GM19372 (cell line): ENCODE data around the gene CCDC24.

Source experiments
- ATAC-seq: cut with Tn5 transposase; IDR thresholded peaks from one replicate; pipeline ENCODE4 v1.9.1; 2021; ENCODE audit warnings: mild to moderate bottlenecking, low read depth, moderate library complexity; ENCODE audit not compliant: unreplicated experiment

Gene CCDC24

DNA sequence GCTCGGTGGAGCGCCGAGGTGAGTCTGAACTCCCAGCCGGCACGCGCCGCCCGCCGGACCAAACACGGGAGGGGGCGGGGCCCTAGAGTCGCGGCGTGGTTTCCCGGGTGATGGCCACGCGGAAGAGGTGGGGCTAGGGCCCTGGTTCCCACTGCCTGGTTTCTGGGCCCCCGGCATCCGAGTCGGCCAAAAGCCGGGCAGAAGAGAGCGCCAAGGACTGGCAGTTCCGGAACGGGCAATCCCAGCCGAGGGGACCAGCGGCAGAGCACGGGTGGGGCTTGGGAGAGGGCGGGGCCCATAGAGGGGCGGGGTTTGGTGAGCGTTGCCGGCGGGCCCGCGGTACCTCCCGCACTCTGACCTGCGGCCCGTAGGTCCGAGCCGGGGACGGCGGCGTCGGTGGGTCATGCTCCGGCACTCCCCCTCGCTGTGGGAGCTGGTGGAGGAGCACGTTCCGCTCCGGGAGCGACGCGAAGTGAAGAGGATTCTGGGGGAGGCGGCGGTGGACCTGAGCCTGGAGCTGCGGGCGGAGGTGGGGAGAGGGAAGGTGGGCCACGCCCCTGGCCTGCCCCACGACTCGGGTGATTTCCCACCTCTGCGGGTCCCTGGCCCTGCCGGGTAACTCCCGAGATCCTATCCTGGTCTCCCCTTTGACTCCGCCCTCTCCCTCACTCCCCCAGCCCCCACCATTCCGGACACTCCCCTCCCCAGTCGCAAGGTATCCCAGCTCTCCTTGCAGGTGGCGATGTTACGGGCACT is at the start of gene CCDC24:
Gene CCDC24, plus strand, starts transcription at position 124 of the 756 bp plus-strand sequence. Its CDS starts 280 bp downstream, at position 404.
- ATAC-seq, result peak; percentile 77

DNA sequence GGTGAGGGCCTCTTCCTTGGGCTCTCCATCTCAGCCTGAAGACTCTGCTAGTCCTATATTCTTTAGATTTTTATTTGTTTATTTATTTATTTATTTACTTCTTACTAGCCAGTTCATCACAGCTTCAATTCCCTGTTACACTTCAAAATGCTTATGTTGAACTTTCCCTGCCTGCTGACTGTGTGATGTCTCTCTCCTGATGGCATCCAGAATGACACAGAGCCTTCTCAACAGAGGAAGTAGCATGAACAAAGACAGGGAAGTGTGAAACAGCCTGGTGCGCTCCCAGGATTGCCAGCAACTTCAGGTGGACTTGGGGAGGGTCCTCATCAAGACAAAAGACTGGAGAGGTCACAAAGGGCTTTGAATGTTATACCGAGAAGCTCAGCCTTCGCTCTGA is 49.0 kb upstream of the CCDC24 start:
- ATAC-seq, result no peak

DNA sequence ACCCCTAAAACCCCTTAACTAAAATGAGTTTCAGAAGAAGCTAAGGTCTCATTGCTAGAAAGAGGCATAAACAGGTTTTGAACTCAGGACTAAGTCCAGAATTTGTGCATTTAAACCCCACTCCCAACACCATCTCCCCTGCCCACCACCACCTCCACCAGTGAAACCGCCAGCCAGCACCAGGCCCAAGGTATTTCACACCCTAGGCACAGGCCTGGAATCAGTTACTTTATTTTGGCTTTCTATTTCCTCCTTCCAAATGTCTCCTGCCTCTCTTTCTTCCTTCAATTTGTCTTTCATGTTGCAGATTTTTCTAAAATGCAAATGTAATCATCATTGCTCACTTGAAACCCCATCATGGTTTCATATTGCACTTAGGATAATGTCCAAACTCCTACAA is 46.5 kb upstream of the CCDC24 start:
- no peak for ATAC-seq

DNA sequence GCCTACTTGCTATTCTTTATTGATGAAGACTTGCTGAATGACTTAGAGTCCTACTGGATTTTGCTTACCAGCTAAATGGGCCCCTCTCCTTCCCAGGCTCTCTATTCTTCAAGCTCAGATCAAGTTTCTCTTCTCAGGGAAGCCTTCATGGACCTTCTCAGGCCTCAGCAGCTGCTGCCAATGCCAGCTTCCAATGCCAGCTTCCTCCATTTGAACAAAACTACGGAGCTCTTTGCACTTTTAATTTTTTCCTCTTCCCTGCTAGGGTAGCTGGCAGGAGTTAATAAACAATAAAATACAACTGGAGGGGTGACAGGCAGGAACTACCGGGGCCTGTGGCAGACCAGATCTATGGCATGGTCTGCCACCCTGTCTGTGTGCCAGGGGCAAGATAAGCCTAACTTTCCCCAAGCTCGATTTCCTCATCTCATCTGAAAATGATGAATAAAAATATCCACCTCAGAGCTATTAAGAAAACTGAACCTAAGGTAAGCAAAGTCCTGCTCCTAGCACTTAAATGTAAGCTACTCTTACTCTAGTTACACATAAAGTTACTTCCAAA is 45.6 kb upstream of the CCDC24 start:
- no peak for ATAC-seq

DNA sequence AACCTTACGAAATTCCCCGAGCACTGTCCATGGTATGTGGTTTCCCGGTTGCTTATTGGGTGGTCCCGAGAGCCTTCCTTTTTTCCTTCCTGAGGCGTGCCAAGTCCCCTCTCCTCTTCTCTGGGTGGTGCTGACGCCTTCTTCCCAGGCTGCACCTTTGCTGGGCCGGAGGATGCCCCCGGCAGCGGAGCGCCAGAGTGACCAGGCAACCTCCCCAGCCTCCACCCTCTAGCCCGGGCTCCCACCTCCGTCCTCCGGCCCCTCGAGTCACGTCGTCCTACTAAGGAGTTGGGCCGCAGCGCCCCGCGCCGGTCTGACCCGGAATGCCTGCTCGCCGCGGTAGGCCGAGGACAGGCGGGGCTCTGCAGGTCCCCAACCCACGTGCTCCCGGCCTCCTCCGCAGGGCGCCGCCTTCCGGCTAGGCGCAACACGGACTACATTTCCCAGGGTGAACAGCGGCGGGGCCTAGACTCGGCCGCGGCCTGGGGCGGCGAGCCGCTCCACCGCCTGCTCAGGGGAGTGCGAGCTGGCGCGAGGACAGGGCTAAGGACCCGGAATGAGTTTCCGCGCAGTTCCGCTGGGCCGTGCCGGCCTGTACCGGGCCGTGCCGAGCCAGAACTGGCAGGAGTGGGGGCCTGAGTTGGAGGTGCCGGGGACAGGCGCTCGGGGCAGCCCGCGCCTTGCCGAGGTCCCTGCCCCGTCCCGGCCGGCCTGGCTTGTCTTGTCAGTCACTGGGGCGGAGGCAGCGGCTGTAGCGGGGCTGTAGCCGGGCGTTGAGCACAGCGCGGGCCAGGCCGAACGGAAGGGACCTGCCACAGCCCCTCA is 45.0 kb upstream of the CCDC24 start, which contains the start of gene IPO13:
Gene IPO13, plus strand, starts transcription at position 715 of the 825 bp plus-strand sequence. CDS start 651 bp downstream, outside the sequence.
- peak; percentile 93 for ATAC-seq

DNA sequence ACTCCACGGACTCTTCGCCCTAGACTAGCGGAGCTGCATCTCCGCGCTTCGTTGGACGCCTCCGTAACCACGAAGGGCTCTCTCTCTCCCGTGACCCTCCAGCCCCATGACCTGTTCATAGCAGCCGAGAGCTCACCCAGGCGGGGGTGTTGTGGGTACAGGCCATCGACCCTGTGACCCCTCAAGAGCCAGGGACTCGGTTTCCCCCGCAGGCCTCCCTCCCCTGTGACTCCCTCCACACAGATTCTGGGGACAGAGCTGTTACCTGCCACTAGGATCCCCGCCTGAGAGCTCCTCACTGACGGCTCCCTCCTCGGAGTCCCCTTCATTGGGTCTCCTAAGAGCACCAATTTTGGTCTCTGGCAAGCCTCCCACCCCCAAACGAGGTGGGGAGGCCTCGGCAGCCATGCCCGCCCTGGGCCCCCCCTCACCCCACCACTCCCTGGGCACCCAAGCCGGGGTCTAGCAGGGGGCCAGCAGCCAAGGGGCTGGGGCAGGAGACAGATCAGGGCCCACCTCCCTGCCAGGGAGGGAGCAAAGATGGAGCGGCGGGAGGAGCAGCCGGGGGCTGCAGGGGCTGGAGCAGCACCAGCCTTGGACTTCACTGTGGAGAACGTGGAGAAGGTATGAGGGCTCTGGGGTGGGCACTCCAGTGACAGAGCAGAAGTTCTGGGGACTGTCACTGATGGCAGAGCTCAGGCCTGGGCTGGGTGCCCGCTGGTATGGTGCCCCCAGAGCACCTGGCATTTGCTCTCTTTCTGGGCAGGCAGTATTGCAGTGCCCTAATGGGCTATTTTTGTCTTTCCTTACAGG is 44.1 kb upstream of the CCDC24 start:
- no peak for ATAC-seq

DNA sequence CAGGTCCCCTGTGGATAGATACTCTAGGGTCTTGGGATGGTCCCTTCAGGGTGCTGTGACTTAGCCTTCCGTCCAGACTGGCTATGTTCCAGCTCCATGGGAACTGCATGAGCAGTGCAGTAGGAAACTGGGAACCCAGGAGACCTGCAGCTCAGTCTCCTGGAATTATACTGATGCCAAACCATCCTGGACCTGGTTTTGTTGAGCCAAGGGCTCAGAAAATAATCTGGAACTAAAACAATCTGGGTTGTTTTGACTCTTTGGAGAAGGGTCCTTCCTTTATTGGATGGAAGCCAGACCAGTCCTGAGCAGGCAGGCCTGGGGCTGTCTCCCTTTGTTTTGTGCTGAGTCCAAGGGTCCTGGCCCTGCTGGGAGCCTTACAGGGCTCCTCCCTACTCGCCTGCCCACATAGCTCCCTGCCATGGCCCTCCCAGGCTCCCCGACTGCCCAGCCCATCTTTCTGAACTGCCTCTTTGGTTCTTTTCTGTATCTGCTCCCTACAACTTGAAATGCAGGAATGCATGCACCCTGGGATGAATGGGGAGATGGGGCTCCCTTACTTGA is 43.4 kb upstream of the CCDC24 start:
- no peak for ATAC-seq

DNA sequence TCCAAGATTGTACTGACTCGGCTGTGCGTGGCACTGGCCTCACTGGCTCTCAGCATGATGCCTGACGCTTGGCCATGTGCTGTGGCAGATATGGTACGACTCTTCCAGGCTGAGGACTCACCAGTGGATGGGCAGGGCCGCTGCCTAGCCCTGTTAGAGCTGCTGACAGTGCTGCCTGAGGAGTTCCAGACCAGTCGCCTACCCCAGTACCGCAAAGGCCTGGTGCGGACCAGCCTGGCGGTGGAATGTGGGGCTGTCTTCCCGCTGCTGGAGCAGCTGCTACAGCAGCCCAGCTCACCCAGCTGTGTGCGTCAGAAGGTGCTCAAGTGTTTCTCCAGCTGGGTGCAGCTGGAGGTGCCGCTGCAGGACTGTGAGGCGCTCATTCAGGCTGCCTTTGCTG is 41.7 kb upstream of the CCDC24 start:
- no peak for ATAC-seq

DNA sequence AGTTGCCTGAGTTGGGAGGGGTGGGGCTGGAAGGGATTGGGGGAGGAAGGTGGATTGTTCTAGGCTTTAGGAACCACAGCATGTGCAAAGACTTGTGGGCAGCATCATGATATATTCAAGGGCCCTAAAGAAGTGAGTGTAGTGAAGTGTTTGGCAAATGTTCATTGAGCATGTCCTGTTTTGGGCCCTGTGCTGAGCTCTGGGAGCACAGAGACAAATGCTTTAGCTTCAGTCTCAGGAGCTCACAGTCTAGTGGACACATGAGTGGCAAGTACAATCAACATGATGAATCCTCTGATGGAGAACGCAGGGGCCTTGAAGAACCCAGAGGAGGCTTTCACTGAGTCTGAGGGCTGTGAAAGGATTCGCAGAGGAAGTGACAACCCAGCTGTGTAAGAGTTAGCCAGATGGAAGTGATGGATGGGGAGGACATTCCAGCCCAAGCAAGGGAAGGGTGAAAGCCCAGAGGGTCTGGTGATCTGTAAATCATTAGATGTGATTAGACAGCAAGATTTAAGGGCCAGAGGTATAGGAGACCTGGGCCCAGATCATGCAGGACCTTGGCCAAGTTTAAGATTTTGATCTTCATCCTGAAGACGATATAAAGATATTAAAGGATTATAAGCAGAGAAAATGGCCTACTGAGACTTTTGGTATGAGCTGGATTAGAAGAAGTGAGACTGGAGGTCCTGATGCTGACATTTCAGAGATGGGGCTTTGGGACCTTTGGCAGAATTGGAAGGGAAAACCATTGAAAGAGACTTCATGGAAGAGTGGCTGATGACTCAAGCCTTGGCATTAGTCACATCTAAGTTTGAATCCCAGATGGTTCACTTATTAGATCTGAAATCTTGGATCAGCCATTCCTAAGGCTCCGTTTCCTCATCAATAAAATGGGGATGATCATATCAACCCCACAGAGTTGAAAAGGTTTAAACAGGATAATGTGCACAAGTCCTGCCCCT is 40.1 kb upstream of the CCDC24 start:
- no peak for ATAC-seq

DNA sequence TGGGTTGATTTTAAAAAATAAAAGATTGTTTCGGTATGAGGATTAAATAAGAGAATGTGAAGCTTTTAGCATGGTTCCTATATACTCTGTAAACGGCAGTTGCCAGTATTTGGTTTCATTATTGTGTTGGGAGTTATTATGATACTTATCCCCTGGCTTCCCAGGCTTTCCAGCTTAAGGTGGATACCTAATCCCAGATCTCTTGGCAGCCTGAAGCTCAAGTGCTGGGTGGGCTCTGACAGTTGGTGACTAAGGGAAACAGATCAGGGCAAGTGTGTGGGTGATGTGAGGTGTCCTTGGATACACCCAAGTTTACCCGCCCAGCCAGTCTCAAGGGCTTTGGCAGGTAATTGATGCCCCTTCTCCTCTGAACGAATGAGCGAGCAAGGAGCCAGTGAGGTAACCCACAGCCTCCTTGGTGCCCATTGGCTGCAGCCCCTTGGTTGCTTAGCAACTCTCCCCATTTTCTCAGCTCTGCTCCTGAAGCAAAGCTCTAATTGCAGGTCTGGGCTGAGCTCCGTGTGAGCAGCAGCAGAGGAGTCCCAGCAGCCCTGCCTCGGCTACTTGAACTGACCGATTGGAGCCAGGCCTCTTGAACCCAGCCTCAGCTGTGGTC is 38.6 kb upstream of the CCDC24 start:
- ATAC-seq, result no peak

DNA sequence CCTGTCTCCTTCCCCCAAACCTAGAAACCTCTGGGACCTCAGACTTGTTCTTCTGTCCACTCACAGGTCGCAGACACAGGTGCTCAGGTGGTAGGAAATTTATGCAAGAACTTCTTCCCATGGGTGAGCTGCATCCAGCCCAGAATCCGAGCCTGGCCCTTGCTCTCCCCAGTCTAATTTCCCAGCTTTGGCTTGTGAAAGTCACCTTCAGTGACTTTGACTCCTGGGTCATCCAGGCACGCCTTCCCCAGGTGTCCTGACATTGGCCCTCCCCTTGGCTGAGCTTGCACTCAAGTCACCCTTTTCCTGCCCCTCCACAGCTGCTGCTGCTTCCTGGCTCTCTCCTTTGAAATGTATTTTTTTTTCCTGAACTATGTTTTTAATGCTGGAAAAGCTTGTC is 38.0 kb upstream of the CCDC24 start:
- ATAC-seq, result no peak

DNA sequence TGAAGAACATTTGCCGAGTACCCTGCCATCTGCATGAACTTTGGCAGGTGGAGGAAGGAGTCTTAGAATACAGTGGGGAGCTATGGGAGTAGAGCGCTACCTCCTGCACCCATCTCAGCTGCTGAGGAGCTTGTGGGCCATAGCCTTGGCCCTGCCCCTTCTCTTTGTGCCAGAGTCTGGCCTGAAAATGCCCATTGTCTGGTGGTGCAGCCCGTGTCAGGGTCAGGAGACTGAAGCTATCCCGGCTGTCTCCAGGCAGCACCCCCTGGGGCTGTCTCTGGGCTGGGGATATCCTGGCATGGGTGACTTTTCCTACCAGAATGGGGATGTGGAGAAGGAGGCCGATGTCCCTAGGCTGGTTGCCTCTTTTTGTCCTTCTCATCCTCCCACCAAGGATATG is 37.4 kb upstream of the CCDC24 start:
- no peak for ATAC-seq

DNA sequence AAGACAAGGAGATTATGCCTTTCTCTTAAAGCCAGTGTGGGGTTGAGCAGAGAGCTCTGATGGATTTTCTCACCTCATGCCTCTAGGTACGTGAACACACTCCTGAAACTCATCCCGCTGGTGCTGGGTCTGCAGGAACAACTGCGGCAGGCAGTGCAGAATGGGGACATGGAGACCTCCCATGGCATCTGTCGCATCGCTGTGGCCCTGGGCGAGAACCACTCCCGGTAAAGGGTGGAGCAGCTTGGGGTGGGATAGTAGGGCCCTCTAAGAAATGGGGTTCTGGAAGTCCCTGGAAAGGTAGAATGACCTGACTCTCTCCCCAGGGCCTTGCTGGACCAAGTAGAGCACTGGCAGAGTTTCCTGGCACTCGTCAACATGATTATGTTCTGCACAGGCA is 35.2 kb upstream of the CCDC24 start:
- ATAC-seq, result no peak

DNA sequence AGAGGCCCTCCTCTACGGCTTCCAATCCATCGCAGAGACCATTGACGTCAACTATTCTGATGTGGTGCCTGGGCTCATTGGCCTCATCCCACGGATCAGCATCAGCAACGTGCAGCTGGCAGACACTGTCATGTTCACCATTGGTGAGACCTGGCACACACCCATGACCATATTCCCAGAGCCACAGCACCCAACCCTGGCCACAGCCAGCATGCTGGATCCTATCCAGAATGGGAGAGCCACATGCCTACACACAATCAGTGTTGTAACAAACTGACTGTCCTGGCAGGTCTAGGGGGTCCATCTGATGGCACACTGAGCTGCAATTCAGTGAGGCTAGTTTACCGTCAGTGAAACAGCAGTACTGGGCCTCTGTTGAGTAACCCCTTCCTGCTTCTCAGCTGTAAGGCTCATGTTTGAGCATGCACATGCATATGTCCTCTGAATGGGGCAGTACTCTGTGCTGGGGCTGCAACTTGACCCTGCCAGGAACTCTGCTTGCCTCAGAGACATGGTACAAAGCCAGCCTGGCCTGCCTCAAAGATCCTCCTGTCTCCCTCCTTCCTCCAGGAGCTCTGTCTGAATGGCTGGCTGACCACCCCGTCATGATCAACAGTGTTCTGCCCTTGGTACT is 33.9 kb upstream of the CCDC24 start:
- no peak for ATAC-seq

DNA sequence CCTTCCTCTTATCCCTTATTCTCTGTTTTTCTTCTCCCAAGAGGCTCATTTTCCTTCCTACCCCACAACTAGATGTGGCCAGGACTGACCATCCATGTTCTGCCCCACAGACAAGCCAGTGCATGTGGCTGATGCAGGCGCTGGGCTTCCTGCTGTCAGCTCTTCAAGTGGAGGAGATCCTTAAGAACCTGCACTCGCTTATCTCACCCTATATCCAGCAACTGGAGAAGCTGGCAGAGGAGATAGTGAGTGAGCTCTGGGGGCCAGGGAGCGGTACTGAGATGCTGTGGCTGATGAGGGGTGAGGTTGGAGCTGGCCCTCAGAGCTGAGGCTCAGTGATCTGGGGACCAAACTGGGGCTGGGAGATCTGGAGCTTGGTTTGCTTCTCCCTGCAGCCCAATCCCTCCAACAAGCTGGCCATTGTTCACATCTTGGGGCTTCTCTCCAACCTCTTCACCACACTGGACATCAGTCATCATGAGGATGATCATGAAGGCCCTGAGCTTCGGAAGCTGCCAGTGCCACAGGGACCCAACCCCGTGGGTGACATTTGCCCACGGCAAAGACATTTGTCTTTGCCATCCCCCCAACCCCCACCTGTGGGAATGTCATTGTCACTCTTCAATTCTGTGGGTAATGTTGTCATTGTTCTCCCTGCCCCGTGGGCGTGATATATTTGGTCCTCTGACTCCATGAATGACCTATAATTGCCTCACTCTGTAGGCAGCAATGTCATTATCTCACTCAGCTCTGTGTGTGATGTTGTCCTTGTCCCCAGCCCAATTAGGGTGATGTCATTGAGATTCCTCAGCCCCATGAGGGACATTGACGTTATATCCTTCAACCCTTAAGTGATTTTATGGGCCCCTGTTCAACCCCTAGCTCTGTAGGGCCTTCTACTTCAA is 32.8 kb upstream of the CCDC24 start:
- no peak for ATAC-seq

DNA sequence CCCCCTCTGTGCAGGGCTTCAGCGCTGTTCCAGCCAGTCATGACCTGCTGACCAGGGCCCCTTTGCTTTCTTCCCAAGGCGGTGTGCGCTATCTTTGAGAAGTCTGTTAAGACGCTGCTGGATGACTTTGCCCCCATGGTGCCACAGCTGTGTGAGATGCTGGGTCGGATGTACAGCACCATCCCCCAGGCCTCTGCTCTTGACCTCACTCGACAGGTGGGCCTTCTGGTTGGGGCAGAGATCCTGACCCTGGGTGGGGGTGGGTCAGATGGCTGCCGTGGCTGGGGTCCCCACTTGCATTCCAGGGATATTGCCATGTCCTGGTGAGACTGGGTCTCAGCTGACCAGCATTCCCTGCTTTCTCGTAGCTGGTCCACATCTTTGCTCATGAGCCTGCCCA is 30.6 kb upstream of the CCDC24 start:
- ATAC-seq, result no peak

DNA sequence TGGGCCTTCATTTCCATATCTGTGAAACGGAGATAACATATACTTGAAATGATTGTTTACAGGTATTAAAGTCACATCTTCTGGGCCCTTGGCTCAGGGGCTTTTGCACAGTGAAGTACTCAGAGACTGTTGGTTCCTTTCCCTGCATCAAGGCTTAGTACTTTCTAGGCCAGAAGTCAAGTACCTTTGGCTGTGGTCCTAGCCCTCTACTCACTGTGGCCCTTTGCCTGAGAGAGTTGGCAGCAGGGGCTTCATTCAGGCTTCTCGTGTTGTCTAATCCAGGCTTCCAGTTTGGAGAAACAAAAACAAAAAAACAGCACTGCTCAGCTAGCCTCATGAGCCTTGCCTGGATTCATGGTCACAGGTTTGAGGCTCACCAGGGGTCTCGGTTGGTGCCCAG is 29.7 kb upstream of the CCDC24 start:
- no peak for ATAC-seq
